Measurements from ENCODE around the gene TMEM106A. TPM values are rescaled to one million over a fixed set of nuclear protein-coding genes. Genes with fewer than 3 reads are reported as not detected.

The TMEM106A gene
- total and polyA plus RNA-seq, 9 of the 15 experiments (the other 6 are each of a cell fraction or from before 2014, with no cell fraction given) = 0.03 to 0.29 (median 0.15) TPM

- TF ChIP-seq, protein P1, sequence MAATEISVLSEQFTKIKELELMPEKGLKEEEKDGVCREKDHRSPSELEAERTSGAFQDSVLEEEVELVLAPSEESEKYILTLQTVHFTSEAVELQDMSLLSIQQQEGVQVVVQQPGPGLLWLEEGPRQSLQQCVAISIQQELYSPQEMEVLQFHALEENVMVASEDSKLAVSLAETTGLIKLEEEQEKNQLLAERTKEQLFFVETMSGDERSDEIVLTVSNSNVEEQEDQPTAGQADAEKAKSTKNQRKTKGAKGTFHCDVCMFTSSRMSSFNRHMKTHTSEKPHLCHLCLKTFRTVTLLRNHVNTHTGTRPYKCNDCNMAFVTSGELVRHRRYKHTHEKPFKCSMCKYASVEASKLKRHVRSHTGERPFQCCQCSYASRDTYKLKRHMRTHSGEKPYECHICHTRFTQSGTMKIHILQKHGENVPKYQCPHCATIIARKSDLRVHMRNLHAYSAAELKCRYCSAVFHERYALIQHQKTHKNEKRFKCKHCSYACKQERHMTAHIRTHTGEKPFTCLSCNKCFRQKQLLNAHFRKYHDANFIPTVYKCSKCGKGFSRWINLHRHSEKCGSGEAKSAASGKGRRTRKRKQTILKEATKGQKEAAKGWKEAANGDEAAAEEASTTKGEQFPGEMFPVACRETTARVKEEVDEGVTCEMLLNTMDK (IDR thresholded peaks at IDR 0.05; ENCODE audit: borderline replicate concordance, insufficient read depth, low read depth, low read length, poor library complexity, severe bottlenecking) = no peak
- TF ChIP-seq TSHZ1 (CRISPR knock-in tag; IDR thresholded peaks at IDR 0.05) = no peak
- TF ChIP-seq RBM39 (optimal IDR thresholded peaks at IDR 0.05; ENCODE audit: low read depth, low read length) = no peak
Observed at GRCh38 chr17:43171586-43172487, 39.8 kb upstream of the TMEM106A start (continued).

Measured in K562 (cell line).